ENCODE data around the gene EFCAB6.

DNA sequence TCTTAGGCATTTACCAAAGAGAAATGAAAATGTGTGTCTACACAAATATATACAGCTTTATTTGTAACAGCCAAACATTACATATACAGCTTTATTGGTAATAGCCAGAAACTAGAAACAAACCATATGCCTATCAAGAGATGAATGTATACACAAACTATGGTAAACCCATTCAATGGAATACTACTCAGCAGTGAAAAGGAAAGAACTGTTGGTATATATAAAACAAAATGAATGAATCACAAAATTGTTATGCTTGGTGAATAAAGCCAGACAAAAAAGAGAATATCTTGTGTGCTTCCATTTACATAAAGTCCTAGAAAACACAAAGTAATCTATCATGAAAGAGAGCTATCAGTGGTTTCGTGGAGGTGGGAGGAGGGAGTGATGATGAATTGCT, 142.9 kb downstream of the EFCAB6 start:
- TF ChIP-seq, protein P1, sequence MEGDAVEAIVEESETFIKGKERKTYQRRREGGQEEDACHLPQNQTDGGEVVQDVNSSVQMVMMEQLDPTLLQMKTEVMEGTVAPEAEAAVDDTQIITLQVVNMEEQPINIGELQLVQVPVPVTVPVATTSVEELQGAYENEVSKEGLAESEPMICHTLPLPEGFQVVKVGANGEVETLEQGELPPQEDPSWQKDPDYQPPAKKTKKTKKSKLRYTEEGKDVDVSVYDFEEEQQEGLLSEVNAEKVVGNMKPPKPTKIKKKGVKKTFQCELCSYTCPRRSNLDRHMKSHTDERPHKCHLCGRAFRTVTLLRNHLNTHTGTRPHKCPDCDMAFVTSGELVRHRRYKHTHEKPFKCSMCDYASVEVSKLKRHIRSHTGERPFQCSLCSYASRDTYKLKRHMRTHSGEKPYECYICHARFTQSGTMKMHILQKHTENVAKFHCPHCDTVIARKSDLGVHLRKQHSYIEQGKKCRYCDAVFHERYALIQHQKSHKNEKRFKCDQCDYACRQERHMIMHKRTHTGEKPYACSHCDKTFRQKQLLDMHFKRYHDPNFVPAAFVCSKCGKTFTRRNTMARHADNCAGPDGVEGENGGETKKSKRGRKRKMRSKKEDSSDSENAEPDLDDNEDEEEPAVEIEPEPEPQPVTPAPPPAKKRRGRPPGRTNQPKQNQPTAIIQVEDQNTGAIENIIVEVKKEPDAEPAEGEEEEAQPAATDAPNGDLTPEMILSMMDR (IDR thresholded peaks at IDR 0.05; ENCODE audit: borderline replicate concordance, extremely low read depth, low read length, poor library complexity, severe bottlenecking), result no peak
- TF ChIP-seq EZH2 (IDR thresholded peaks at IDR 0.05; ENCODE audit: borderline replicate concordance, low read depth, low read length, severe bottlenecking), result no peak
